PC-3 (cell line): ENCODE measurements around the gene KRT15. TPM values are rescaled to one million over a fixed set of nuclear protein-coding genes. Genes with fewer than 3 reads are reported as not detected.
A peak's percentile ranks its signal among the peaks of the same experiment; 100 is the strongest.

ENCODE experiments used
- ATAC-seq: fragments of 200-7000 bp; cut with Tn5 transposase; 2 replicates; pipeline ENCODE4 v1.9.1; 2020; ENCODE audit warnings: mild to moderate bottlenecking, moderate library complexity
- BruUV-seq: library from RNA; stranded (reverse); fragments of 400-500 nt; replicated peaks from 2 replicates; lab custom pipeline; 2021; lab: Mats Ljungman, UMichigan
- CTCF ChIA-PET: fragments of 300-600 bp; sonication (Branson Sonifier 250); formaldehyde crosslinking; loops from one replicate; lab custom pipeline; 2022; ENCODE audit warnings: antibody characterized with exemption; lab: Charles Lee
- POLR2A ChIA-PET: fragments of 300-600 bp; sonication (Branson Sonifier 250); formaldehyde crosslinking; loops from one replicate; lab custom pipeline; 2022; ENCODE audit warnings: antibody characterized with exemption; ENCODE audit not compliant: unreplicated experiment; lab: Charles Lee
- DNase-seq: peaks from one replicate; pipeline ENCODE4 v3.0.0-alpha.2; 2015
- H2AFZ ChIP-seq: fragments of 300-600 bp; sonication (generic); 2 replicates; pipeline ENCODE4 v1.6.0; 2016; ENCODE audit warnings: antibody characterized with exemption, low read length
- H3F3A ChIP-seq: fragments of 300-600 bp; sonication (generic); one replicate; pipeline ENCODE4 v1.6.0; 2017; ENCODE audit warnings: antibody characterized with exemption, low read length, control low read depth, mild to moderate bottlenecking; ENCODE audit not compliant: unreplicated experiment
- H3K27ac ChIP-seq: fragments of 300-600 bp; sonication (generic); 2 replicates; pipeline ENCODE4 v1.5.1; 2016; ENCODE audit warnings: mild to moderate bottlenecking, low read length
- H3K27me3 ChIP-seq: fragments of 300-600 bp; sonication (generic); 2 replicates; pipeline ENCODE4 v1.6.1; 2016; ENCODE audit warnings: low read length, mixed read lengths
- H3K36me3 ChIP-seq: fragments of 300-600 bp; sonication (generic); 2 replicates; pipeline ENCODE4 v1.6.1; 2016; ENCODE audit warnings: low read depth, mixed run types, low read length, mixed read lengths
- H3K4me1 ChIP-seq: fragments of 300-600 bp; sonication (generic); 2 replicates; pipeline ENCODE4 v1.5.1; 2016; ENCODE audit warnings: low read length; ENCODE audit not compliant: insufficient read depth
- H3K4me2 ChIP-seq: fragments of 300-600 bp; sonication (generic); 2 replicates; pipeline ENCODE4 v1.6.0; 2016; ENCODE audit warnings: low read length
- H3K4me3 ChIP-seq: fragments of 300-600 bp; sonication (generic); 2 replicates; pipeline ENCODE4 v1.5.1; 2016; ENCODE audit warnings: mild to moderate bottlenecking, low read length, mixed read lengths
- H3K79me2 ChIP-seq: fragments of 300-600 bp; sonication (generic); 2 replicates; pipeline ENCODE4 v1.6.1; 2017; ENCODE audit warnings: low read length, mixed read lengths
- H3K9ac ChIP-seq: fragments of 300-600 bp; sonication (generic); 2 replicates; pipeline ENCODE4 v1.6.0; 2016; ENCODE audit warnings: mild to moderate bottlenecking, low read length
- H3K9me2 ChIP-seq: fragments of 300-600 bp; sonication (generic); replicated peaks from 2 replicates; pipeline ENCODE4 v1.6.1; 2016; ENCODE audit warnings: mixed run types, low read length, mixed read lengths
- H3K9me3 ChIP-seq: fragments of 300-600 bp; sonication (generic); 2 replicates; pipeline ENCODE4 v1.6.1; 2016; ENCODE audit warnings: low read length, mixed read lengths
- H4K20me1 ChIP-seq: fragments of 300-600 bp; sonication (generic); 2 replicates; pipeline ENCODE4 v1.6.1; 2016; ENCODE audit warnings: low read length, mixed read lengths
- CTCF ChIP-seq: fragments of 300-600 bp; sonication (generic); conservative IDR thresholded peaks from 2 replicates; pipeline ENCODE4 v1.5.1; 2017; ENCODE audit warnings: antibody characterized with exemption, low read depth, mild to moderate bottlenecking, low read length
- EZH2 ChIP-seq: fragments of 300-600 bp; sonication (generic); IDR thresholded peaks from one replicate; pipeline ENCODE4 v1.6.1; 2017; ENCODE audit warnings: antibody characterized with exemption, mild to moderate bottlenecking, low read length; ENCODE audit not compliant: unreplicated experiment
- EZH2phosphoT487 ChIP-seq: fragments of 300-600 bp; sonication (generic); IDR thresholded peaks from 2 replicates; pipeline ENCODE4 v1.6.1; 2018; ENCODE audit warnings: mild to moderate bottlenecking, antibody characterized with exemption, low read length, borderline replicate concordance
- intact Hi-C: fragments of 100-400 bp; cut with micrococcal nuclease; formaldehyde crosslinking; loops from 2 replicates; pipeline ENCODE4 v1.9.0; 2023
- total RNA-seq: library from RNA; depleted of rRNA; stranded (reverse); fragments of >200 nt; gene quantifications from 2 replicates; pipeline ENCODE4 v1.2.3, GENCODE V29; 2014

The KRT15 gene
- total RNA-seq, 1 experiment from 2014 or later = 121 TPM

GRCh38 chr17:41511116-41511515 lies 7.6 kb downstream of the KRT15 start:
- TF ChIP-seq EZH2phosphoT487 (no peak), CTCF (no peak), EZH2 (no peak)
- Histone ChIP-seq H3K9me3 (no peaks in the 10 kb centered on the region), H3K4me3 (no peak overlapping the region), H3K4me1 (peaks cover 13% of the 10 kb centered on the region), H3F3A (no peaks in the 10 kb centered on the region), H3K9ac (no peak overlapping the region), H3K36me3 (peaks cover 1% of the 10 kb centered on the region; the same call in 1 of the 2 replicates), H2AFZ (no peak overlapping the region), H3K27ac (no peak overlapping the region), H3K27me3 (no peaks in the 10 kb centered on the region), H3K9me2 (no peaks in the 10 kb centered on the region), H3K79me2 (no peaks in the 10 kb centered on the region), H4K20me1 (no peaks in the 10 kb centered on the region), H3K4me2 (peak overlapping the region; percentile 32; the same call in 1 of the 2 replicates)
- ChIA-PET POLR2A (no interaction called here), CTCF (interaction anchor here (0.6 kb wide), 1 partner anchor 19 kb away, joined by 3 read pairs; no protein-coding TSS in a partner anchor)
- DNase-seq (no peak), ATAC-seq (peak; percentile 57)
- intact Hi-C loops = loop anchor here (10.0 kb wide), 1 partner anchor 706 kb away; no protein-coding TSS in a partner anchor
- no TSS peak for BruUV-seq

GRCh38 chr17:41510251-41511065 lies 8.2 kb downstream of the KRT15 start:
- POLR2A ChIA-PET = interaction anchor here (0.7 kb wide), 1 partner anchor 253 kb away, joined by 3 read pairs; no protein-coding TSS in a partner anchor

More at GRCh38 chr17:41510251-41511065, 8.2 kb downstream of the KRT15 start:
- H3K4me1 ChIP-seq = peaks cover 13% of the 10 kb centered on the region
- H3K36me3 ChIP-seq = no peaks in the 10 kb centered on the region
- BruUV-seq = no TSS peak
- no peaks in the 10 kb centered on the region for H4K20me1 ChIP-seq
- no peaks in the 10 kb centered on the region for H3F3A ChIP-seq
- H2AFZ ChIP-seq = no peak overlapping the region
- no peaks in the 10 kb centered on the region for H3K79me2 ChIP-seq
- TF ChIP-seq CTCF (no peak), EZH2phosphoT487 (no peak), EZH2 (no peak)
- DNase-seq (no peak), ATAC-seq (peak; percentile 15; the same call in 1 of the 2 replicates)
- H3K9me3 ChIP-seq = no peaks in the 10 kb centered on the region
- CTCF ChIA-PET = interaction anchor here (0.6 kb wide), 1 partner anchor 20 kb away, joined by 3 read pairs; no protein-coding TSS in a partner anchor
- H3K27me3 ChIP-seq = no peaks in the 10 kb centered on the region
- no peak overlapping the region for H3K27ac ChIP-seq
- no peaks in the 10 kb centered on the region for H3K9me2 ChIP-seq
- peak overlapping the region; percentile 32; the same call in 1 of the 2 replicates for H3K4me2 ChIP-seq
- intact Hi-C loops = loop anchor here (10.0 kb wide), 1 partner anchor 706 kb away; no protein-coding TSS in a partner anchor
- H3K9ac ChIP-seq = no peak overlapping the region
- no peak overlapping the region for H3K4me3 ChIP-seq
